ENCODE measurements around the gene PCYT1B.
"Not testable (repeated sequence)": the region's sequence is repeated elsewhere in the genome, so short reads cannot be mapped to it uniquely, and the experiment has no call there.

PCYT1B gene

DNA sequence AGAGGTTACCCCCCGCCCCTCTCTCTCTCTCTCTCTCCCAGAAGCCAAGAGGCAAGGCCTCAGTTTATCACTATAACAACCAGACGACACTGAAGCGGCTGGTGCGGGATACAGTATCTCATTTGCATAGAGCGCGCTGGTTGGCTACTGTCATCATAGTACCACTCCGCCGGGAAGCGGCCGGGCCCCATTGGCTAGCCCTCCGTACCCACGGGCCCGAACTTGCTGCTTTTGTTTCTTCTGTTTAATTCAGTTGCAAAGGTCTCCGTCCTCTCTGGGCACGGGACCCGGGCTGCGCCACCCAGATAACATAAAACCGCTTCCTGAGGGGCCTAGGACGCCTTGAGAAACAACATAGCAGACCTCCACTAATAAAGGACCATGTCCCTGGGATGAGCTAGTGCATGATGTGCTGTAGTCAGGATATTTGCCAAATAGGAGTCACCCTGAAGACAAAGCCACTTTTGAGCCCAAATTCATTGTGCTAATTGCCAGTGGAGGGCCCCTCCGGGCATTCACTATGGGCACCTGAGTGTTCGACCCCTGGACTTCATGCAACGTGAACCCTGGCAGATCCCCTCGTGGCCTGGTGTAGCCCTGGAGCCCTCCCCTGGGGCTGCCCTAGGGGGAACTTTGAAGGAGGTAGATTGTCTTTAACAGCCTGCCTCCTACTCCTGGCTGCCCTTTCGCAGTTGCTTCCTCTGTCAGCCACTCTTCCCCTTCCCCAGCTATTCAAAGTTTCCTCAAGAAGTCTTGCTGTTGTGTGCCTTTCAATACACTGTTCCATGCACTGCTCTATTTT, at the start of gene PCYT1B:
TSS of gene PCYT1B (minus strand) at position 91 of the 802 bp plus-strand sequence. CDS start 242 bp downstream, outside the sequence.
- peak; percentile 74 for DNase-seq (ENCODE audit: low read depth, low spot score)

DNA sequence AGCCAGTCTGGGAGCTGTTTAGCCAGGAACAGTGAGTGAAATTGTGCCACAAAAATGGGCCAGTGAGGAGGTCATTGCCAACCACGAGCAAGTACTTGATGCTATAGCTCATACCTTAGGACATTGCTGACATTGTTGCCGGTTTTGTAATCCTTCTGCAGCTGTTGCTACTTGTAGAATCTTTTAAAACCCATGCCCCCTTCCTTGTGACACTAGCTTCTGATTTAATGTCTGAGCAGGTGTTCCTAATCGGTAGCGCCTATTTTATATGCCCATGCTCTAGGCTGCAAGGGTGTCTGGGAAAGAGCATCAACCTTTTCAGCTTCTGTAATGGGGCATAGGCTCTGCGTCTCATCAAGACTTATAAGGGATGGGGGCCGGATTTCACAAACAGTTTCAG, 49.1 kb upstream of the PCYT1B start:
- DNase-seq (ENCODE audit: low read depth, low spot score): no peak

DNA sequence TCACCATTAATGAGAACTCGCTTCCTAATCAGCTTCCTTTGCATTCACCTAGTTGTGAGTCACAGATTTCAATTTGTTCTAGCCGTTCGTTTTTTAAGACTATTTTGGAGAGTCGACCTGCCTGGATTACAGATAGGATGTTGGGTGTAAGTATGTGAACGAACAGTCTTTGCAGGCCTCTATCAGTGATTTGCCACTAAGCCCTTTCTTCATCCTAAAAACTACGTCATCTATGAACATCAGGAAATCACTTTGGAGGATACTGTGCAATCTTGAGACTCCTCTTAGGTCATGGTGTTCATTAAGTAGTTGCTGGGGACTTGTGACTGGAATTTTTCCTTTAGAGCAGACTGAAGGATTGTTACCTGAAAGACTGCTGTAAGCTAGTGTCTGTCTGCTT, 47.7 kb upstream of the PCYT1B start:
- no peak for DNase-seq (ENCODE audit: low read depth, low spot score)

DNA sequence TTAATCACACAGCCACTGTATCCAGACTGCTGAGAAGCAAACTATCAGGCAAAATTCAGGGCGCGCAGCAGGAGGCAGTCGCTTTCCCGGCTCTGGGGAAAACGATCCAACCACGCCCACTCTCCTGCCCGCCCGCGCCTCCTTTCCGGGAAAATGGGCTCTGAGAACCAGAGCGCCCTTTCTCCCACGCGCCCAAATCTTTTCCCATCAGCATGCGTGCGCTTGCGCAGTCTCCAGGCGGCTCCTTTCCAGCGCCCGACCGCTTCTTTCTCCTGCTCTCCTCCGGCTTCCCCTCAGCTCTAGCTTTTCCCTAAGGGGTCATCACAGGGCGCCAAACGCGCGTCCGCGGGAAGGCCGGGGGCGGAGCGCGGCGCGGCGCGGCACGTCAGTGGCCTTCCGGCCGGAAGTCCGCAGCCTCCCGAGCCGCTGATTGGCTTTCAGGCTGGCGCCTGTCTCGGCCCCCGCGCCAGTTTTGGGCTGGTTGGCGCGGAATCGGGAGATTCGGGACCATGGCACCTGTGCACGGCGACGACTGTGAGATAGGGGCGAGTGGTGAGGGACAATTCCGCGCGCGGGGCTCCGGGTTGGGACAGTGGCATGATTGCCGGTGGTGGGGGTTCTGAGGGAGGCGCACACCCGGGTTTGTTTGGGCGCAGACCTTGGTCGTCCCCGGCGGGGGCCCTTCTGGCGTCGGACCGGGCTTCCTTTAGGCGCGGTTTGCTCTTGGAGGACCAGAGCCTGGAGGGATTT, 46.5 kb upstream of the PCYT1B start, which contains the start of gene POLA1:
TSS of gene POLA1 (plus strand) at position 466 of the 750 bp plus-strand sequence. CDS start at position 510, 44 bp downstream.
- peak; percentile 97 for DNase-seq (ENCODE audit: low read depth, low spot score)

DNA sequence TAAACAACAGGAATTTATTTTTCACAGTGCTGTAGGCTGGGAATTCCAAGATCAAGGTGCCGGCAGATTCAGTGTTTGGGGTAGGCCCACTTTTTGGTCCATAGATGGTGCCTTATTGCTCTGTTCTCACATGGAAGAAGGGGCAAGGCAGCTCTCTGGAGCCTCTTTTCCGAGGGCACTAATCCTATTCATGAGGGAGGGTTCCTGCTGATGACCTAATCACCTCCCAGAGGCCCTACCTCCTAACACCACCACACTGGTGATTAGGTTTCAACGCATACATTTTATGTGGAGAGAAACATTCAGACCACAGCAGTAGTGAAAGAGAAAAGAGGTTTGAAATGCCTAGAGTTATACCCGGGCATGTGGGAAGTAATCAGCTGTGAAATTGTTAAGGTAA, 45.2 kb upstream of the PCYT1B start:
- DNase-seq (ENCODE audit: low read depth, low spot score): no peak

DNA sequence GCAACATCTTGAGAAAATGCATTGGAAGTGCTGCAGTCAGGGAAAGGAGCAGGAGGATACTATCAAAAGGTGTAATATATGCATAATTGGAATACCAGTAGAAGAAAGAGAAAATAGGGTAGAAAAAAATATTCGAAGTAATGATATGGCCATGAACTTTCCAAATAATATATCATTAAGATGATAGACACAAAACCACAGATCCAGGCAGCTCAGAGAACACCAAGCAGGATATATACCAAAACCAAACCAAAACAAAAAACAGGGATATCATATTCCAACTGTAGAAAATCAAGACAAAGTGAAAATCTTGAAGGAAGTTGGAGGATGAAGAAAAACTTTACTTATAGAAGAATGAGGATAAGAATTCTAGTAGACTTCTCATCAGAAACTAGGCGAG, 36.9 kb upstream of the PCYT1B start:
- no peak for DNase-seq (ENCODE audit: low read depth, low spot score)

DNA sequence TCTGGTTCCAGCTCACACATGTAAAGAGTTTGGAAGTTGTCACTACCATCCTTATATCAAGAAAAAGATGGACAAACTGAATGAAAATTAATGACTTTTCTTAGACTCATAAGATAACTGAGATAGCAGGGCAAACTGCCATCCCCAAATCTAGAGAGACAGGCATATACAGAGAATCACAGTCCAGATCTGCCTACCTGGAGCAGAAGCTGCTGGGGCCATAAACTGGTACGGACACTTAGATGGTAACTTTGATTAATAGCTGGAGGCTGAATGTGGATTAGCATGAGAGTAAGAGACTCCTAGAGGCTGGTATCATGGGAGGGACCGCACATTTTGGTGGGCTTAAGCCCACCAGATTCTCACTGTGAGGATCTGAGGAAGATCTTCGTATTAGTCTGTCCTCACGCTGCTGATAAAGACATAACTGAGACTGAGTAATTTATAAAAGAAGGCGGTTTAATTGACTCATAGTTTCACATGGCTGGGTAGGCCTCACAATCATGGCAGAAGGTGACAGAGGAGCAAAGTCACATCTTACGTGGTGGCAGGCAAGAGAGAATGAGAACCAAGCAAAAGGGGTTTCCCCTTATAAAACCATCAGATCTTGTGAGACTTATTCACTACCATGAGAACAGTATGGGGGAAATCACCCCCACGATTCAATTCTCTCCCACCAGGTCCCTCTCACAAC, 35.7 kb upstream of the PCYT1B start:
- no peak for DNase-seq (ENCODE audit: low read depth, low spot score)

DNA sequence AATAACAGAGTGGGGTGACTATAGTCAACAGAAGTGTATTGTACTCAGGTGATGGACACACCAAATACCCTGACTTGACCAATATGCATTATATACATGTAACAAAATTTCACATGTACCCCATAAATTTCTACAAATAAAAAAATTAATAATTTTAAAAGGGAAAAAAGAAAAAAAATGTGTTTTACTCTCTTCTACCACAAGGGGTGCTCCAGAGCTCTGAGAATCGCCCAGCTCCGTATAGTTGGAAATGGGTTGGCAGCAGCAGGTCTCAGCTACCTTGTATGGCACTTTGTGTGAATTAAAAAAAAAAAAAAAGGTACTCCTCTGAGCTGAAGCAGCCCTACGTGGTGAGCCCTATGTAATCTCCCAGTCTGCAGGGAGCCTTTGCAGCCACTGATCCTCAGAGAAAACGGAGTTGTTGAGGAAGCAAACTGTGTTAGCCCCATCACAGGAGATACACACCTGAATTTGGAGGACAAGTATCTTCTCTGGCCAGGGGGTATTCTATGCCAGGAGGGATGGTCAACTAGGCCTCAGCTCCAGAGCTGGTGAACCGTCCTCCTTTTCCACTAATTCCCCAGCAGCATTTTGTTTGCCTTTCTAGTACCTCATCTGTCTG, 29.4 kb upstream of the PCYT1B start:
- DNase-seq (ENCODE audit: low read depth, low spot score): peak; percentile 13

DNA sequence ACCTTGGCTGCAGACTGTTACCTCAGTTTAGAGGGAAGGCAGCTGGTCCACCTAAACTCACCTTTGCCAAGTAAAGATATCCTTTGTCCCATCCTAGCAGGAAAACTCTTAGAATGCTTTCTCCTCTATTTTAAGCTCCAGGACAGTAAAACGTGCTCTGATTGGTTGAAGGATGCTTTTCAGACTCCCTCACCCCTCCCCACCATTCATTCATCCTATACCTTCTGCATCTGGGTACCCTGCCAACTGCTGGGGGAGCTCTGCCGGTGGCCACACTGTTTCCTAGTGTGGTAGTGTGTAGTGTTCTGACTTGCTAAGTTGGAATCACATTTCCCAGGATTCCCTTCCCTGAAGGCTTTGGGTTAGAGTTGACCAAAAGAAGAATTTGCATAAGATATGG, 26.3 kb upstream of the PCYT1B start:
- DNase-seq (ENCODE audit: low read depth, low spot score): no peak

DNA sequence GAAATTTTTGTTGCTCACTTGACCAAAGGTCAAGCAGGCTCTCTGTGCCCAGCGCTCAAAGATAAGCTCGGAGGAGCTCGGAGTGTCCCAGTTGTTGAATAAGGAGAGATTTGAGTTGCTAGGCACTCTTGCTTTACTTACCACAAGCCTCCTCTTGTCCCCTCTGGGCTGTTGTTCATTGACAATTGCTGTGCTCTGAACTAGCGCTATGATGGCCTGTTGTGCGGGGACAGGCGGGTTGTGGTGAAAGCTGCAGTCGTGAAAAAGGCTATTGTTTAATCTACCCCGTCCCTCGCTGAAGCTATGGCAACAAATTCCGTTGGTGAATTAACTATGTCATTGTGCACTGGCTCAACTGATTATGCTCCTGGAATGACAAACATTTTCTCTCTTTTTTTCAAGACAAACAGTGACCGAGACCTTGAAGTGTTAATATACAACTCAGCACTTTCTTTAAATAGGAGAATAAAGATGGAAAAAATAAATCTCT, 25.6 kb upstream of the PCYT1B start:
- DNase-seq (ENCODE audit: low read depth, low spot score): peak; percentile 35

DNA sequence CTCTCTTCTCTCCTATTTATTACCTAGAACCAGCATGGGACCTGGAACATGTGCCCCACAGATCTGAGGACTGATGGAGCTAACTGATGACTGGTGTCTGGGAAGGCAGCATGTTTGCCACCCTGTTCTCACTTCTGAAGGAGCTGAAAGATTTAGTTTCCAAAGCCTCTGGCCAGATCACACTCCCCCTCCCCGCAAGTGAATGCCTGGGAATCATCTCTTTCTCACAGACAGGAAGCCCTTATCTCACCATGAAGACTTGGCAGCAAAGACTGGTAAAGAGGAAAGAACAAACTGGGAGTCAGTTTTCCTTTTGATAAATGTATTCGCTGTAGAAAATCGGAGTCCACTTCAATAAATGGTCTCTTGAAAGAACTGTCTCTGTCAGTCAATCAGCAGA, 21.0 kb upstream of the PCYT1B start:
- peak; percentile 18 for DNase-seq (ENCODE audit: low read depth, low spot score)

DNA sequence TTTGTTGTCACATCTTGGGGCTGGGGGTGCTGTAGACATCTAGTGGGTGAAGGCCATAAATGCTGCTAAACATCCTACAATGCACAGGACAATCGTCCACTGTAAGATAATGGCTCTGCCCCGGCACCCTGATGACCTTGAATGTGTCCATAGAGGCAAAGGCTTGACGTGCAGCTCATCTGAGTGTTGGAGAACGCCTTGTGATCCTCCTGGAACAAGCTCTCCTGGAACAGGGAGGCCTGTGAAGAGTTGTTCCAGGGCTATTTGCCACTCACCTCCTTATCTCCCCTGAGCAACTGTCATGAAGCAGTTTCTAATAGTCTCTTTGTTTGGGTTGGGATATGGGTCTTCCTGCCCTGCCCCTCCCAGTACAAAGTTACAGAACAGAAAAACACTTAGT, 15.2 kb upstream of the PCYT1B start:
- no peak for DNase-seq (ENCODE audit: low read depth, low spot score)

DNA sequence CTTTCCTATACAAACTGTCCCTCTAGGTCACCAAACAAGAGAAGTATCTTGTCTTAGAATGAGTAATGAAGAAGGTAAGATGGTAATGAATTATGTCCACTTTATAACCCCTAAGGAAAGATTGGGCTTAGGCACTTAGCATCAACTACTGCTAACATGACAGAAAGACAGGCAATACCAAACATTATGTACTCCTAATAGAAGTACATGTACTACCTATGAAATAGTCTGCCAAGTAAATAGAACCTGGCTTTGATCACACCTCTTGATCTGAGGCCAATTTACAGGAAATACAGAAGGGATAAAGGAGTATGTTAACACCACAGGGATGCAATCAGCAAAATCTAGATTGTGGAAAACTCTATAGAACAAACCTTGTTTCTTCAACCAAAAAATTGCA, 14.1 kb upstream of the PCYT1B start:
- DNase-seq (ENCODE audit: low read depth, low spot score): no peak

DNA sequence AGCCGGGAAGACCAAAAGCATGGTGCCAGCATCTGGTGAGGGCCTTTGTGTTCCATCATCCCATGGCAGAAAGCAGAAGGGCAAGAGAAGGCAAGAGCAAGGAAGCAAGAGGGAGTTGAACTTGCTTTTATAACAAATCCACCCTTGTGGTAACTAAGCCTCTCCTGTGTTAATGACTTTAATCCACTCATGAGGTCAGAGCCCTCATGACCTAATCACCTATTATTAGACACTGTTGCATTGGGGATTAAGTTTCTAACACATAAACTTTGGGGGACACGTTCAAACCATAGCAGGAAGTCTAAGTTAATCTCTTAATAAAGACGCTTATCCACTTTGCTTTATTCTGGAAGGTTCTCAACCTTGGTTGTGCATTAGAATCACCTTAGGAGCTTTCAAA, 12.5 kb upstream of the PCYT1B start:
- DNase-seq (ENCODE audit: low read depth, low spot score): no peak

DNA sequence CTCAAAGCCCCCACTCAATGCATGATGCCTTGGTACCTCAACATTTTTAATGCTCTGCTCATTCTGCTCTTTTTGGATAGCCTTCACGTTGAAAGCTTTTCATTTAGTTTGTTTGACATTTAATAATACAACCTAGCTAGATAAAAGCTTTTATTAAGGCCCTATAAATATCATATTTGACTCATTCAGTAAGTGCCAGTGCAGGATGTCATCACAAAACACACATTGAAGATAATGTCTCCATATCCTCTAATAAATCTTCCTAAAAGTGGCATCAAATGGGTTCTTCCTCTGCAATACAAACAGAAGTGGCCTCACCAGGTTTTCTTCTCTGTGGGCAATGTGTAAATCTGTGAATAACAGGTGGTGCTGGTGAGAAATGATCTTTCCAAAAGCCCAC, 12.0 kb upstream of the PCYT1B start:
- no peak for DNase-seq (ENCODE audit: low read depth, low spot score)

DNA sequence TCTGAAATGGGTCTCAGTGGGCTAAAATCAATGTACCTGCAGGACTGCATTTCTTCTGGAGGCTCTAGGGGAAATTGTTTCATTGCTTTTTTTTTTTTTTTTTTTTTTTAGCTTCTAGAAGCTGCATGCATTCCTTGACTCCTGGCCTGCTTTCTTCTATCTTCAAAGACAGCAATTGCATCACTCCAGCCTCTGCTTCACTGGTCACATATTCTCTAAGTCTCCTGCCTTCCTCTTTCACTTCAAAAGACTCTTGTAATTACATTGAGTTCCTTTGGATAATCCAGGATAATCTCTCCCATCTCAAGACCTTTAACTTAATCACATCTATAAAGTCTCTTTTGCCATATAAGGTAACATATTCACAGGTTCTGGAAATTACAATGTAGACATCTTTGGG, 11.3 kb upstream of the PCYT1B start:
- no peak for DNase-seq (ENCODE audit: low read depth, low spot score)

DNA sequence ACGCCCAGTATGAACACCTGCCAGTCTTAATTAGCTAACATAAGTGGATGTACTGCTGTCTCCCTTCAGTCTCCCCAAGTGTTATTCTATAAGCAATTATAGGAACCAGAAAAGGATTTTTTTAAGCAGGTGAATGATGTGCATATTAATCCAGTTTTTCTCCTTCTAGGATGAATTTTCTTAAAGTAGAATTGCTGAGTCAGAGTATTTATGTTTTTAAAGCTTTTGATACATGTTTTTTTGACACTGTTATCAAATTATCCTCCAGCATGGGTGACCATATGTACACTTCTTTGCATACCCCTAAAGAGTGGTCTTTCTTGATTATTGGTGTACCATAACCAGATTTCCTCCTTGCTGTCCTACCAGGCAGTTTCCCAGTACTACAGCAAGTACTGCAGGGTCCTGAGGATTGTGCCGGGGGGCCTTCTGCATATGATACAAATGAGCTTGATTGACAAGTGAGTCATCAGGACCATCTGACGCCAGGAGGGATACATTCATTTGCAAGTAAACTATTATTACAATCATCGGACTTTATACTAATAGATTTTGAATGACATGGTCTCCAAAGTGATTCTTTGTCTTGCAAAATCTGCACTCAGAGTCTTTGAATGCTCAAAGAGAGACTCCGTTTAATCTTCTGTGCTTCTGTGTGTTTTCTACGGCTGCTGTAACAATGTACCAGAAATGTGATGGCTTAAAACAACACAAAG, 10.7 kb upstream of the PCYT1B start:
- no peak for DNase-seq (ENCODE audit: low read depth, low spot score)

DNA sequence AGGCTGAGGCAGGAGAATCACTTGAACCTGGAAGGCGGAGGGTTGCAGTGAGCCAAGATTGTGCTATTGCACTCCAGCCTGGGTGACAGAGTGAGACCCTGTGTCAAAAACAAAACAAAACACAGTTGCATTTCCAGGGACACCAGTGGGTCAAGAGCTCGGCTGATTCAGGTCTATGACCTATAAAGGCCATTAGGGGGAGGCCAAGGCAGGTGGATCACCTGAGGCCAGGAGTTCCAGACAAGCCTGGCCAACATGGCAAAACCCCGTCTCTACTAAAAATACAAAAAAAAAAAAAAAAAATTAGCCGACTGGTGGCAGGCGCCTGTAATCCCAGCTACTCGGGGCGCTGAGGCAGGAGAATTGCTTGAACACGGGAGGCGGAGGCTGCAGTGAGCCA, 8.5 kb upstream of the PCYT1B start:
- not testable (repeated sequence) for DNase-seq (ENCODE audit: low read depth, low spot score)

DNA sequence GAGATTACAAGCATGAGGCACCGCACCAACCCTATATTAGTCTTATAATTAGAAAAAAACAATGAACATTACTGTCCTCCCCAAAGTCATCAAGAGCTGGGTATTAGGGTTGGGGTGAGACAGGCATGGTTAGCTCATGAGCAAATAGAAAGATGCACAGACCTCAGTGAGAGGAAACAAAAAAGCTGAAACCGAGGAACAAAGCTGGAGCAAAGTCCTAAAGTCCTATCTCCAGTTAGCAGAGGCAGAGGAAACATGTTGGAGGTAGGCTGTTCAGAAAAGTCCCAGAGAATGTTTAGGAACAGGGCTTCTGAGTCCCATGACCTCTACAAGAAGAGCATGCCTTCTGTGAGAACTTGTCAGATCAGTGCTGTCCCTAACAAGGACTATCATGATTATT, 4.6 kb upstream of the PCYT1B start:
- no peak for DNase-seq (ENCODE audit: low read depth, low spot score)

DNA sequence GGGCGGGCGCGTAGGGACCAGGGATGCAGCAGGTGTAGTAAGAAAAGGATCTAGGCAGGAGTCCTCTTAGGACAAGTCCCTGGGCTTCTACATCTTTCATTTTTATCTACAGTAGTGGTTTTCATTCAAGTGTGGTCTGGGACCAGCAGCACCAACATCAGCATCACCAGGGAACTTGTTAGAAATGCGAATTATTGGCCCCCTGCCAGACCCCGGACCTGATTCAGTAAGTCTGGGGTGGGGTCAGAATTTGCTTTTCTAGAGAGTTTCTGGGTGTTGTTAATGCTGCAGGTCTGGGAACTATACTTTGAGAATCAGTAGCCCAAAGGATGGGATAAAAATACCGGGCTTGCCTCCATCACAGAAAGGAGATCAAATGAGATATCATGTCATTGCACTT, 1.3 kb upstream of the PCYT1B start:
- no peak for DNase-seq (ENCODE audit: low read depth, low spot score)

DNA sequence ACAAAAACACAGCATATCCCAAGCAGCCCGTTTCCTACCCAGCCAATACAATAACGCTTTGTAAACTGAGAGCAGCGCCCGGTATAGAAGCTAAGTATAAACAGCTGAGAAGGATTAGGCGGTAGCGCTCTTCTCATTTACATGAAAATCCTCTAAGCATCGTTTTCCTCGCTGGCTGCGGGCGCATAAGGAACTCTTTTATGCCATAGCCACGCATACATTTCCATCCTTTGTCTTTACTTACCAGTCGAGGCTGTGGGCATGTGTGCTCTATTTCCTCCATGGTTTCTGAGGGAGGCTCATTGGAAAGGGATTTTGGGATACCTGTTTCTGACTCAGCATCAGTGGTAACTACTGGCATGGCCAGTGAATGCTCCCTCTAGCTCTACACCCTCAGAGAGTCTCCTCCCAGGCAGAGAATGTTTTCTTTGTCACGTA, 383 bp downstream of the PCYT1B start:
- peak; percentile 32 for DNase-seq (ENCODE audit: low read depth, low spot score)
